OCI-LY3 (cell line): ENCODE results near the gene PSMA5.

Source experiments
- CTCF ChIP-seq: fragments of 200-600, 300-600 bp; sonication (generic); IDR thresholded peaks from 2 replicates; pipeline ENCODE4 v1.5.1; 2014; ENCODE audit warnings: antibody characterized with exemption, low read length, low read depth
- EZH2phosphoT487 ChIP-seq: fragments of 200-600 bp; shearing (Covaris generic); IDR thresholded peaks from 2 replicates; pipeline ENCODE4 v1.6.1; 2018; ENCODE audit warnings: antibody characterized with exemption, mixed run types, low read depth

- TF ChIP-seq CTCF (no peak), EZH2phosphoT487 (no peak)
Measured at GRCh38 chr1:109369167-109369746, 57.0 kb downstream of the PSMA5 start.
